ENCODE measurements around the gene RASA3.

The RASA3 gene

DNA sequence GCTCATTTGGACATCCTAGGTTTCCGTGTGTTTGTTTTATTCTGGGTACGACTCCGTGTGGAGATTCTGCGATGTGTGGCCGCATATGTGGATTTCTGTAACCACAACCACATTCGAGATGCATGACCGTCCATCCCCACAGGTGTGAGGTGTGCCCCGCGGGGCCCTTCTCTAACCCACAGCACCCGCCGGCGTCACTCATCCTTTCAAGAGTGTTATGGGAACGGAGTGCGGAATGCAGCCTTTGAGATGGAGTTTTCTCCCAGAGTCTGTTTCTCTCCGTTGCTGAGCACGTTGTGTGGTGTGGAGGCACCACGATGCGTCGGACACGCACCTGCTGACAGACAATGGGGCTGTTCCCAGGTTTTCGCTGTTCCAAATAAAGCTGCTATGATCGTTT, 198.5 kb downstream of the RASA3 start:
- Histone ChIP-seq H3F3A (ENCODE audit: insufficient read depth, low read length) (peaks cover 2% of the 10 kb centered on the region; the same call in 1 of the 2 replicates), H3K27ac (ENCODE audit: low read length) (no peak overlapping the region), H3K36me3 (replicated peaks; ENCODE audit: insufficient read depth, low read length) (no peaks in the 10 kb centered on the region), H2AFZ (ENCODE audit: low read length) (no peak overlapping the region), H3K27me3 (replicated peaks; ENCODE audit: insufficient read depth, low read length) (no peaks in the 10 kb centered on the region), H3K79me2 (ENCODE audit: low read length) (no peaks in the 10 kb centered on the region), H3K9me2 (replicated peaks; ENCODE audit: insufficient read depth, low read length) (no peaks in the 10 kb centered on the region), H4K20me1 (ENCODE audit: insufficient read depth, low read length) (no peaks in the 10 kb centered on the region), H3K4me1 (ENCODE audit: low read length) (peaks cover 10% of the 10 kb centered on the region), H3K9me3 (replicated peaks; ENCODE audit: insufficient read depth, low read length) (no peaks in the 10 kb centered on the region), H3K4me2 (ENCODE audit: low read depth, low read length) (no peak overlapping the region), H3K4me3 (ENCODE audit: low read length) (no peak overlapping the region), H3K9ac (ENCODE audit: low read length) (no peak overlapping the region)
- no peak for TF ChIP-seq EZH2phosphoT487 (IDR thresholded peaks at IDR 0.05; ENCODE audit: low read length)
- no peak for TF ChIP-seq EZH2 (optimal IDR thresholded peaks at IDR 0.05; ENCODE audit: low read depth, low read length)
- TF ChIP-seq, protein P1, sequence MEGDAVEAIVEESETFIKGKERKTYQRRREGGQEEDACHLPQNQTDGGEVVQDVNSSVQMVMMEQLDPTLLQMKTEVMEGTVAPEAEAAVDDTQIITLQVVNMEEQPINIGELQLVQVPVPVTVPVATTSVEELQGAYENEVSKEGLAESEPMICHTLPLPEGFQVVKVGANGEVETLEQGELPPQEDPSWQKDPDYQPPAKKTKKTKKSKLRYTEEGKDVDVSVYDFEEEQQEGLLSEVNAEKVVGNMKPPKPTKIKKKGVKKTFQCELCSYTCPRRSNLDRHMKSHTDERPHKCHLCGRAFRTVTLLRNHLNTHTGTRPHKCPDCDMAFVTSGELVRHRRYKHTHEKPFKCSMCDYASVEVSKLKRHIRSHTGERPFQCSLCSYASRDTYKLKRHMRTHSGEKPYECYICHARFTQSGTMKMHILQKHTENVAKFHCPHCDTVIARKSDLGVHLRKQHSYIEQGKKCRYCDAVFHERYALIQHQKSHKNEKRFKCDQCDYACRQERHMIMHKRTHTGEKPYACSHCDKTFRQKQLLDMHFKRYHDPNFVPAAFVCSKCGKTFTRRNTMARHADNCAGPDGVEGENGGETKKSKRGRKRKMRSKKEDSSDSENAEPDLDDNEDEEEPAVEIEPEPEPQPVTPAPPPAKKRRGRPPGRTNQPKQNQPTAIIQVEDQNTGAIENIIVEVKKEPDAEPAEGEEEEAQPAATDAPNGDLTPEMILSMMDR (IDR thresholded peaks at IDR 0.05; ENCODE audit: low read length): no peak
- DNase-seq: no peak

DNA sequence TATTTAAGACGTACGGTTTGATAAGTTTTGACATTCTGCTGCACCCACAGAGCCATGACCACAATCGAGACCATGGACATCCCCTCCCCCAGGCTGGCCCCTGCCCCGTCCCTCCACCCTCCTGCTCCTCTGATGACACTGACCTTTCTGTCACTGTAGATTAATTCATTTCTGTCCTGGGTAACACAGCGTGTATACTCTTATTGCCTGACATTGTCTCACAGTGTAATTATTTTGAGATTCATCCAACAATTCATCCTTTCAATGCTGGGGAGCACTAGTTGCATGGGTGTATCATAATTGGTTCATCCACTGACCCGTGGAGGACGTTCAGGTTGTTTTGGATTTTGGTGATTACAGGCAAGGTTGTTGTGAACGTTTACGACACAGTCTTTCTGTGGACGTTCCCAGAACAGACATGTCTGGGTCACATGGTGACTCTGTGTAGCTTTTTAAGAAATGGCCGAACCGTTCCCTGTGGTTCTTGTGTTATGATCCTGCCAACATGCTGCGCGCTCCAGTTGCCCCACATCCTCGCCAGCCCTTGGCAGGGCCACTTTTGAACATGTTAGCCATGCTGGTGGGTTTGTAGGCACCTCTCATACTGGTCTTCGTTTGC, 200.5 kb downstream of the RASA3 start:
- Histone ChIP-seq H2AFZ (ENCODE audit: low read length) (no peak overlapping the region), H3K27me3 (replicated peaks; ENCODE audit: insufficient read depth, low read length) (no peaks in the 10 kb centered on the region), H3K4me2 (ENCODE audit: low read depth, low read length) (peak overlapping the region; percentile 56; the same call in 1 of the 2 replicates), H3K9me3 (replicated peaks; ENCODE audit: insufficient read depth, low read length) (no peaks in the 10 kb centered on the region), H3K4me3 (ENCODE audit: low read length) (no peak overlapping the region), H3K9ac (ENCODE audit: low read length) (no peak overlapping the region), H3K27ac (ENCODE audit: low read length) (no peak overlapping the region), H3K9me2 (replicated peaks; ENCODE audit: insufficient read depth, low read length) (no peaks in the 10 kb centered on the region), H3K79me2 (ENCODE audit: low read length) (no peaks in the 10 kb centered on the region), H3F3A (ENCODE audit: insufficient read depth, low read length) (peaks cover 2% of the 10 kb centered on the region; the same call in 1 of the 2 replicates), H3K36me3 (replicated peaks; ENCODE audit: insufficient read depth, low read length) (no peaks in the 10 kb centered on the region), H4K20me1 (ENCODE audit: insufficient read depth, low read length) (no peaks in the 10 kb centered on the region), H3K4me1 (ENCODE audit: low read length) (peaks cover 10% of the 10 kb centered on the region)
- no peak for DNase-seq
- TF ChIP-seq EZH2phosphoT487 (IDR thresholded peaks at IDR 0.05; ENCODE audit: low read length): no peak
- TF ChIP-seq EZH2 (optimal IDR thresholded peaks at IDR 0.05; ENCODE audit: low read depth, low read length): no peak
- TF ChIP-seq, protein P1 (IDR thresholded peaks at IDR 0.05; ENCODE audit: low read length): no peak

DNA sequence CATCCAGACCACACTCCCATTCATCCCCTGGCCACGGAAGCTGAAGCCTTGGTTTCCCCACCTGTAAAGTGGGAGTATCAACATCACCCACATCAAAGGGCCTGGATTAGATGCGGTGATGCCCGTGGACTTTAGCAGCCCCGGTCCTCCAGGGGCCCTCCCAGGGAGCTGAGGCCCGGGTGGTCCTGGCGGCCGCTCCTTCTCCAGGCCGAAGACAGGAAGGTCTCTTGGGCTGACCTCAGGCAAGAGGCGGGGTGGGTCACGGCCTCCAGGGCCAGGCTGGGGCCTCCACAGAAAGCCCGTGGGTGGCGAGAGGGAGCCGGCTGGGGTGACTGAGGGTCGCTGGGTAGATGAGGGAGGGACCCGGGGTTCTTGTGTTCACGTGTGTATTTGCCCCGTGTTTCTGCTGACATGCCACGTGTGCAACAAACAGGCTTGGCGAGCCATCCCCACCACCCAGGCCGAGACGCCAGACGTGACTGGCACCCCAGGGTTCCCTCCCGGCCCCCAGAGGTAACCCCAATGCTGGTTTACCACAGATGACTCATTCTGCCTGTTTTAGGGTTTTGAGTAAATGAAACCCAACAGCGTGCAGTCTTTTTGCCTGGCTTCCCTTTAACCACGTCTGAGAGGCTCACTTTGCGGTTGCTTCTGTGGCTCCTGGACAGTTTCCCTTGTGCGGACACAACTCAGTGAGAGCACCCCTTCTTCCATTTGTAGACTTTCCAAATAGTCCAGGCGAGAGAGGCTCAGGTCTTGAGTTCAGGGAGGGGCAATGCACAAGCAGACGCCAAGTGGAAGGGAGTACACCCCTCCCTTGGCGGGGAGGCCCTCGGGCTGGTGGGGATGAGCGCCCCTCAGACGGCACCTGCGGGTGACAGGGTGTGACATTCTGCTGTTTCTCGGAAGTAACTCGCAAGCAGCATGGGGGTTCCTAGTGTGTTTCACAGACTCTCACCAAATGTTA, 201.5 kb downstream of the RASA3 start:
- peaks cover 10% of the 10 kb centered on the region for H3K4me1 ChIP-seq (ENCODE audit: low read length)
- peak; percentile 78 for DNase-seq
- peaks cover 2% of the 10 kb centered on the region; the same call in 1 of the 2 replicates for H3F3A ChIP-seq (ENCODE audit: insufficient read depth, low read length)
- H3K9ac ChIP-seq (ENCODE audit: low read length): no peak overlapping the region
- H3K27ac ChIP-seq (ENCODE audit: low read length): peak overlapping the region; percentile 14; the same call in 1 of the 2 replicates
- peak overlapping the region; percentile 56; the same call in 1 of the 2 replicates for H3K4me2 ChIP-seq (ENCODE audit: low read depth, low read length)
- no peaks in the 10 kb centered on the region for H3K27me3 ChIP-seq (replicated peaks; ENCODE audit: insufficient read depth, low read length)
- no peak overlapping the region for H2AFZ ChIP-seq (ENCODE audit: low read length)
- no peaks in the 10 kb centered on the region for H3K9me3 ChIP-seq (replicated peaks; ENCODE audit: insufficient read depth, low read length)
- H4K20me1 ChIP-seq (ENCODE audit: insufficient read depth, low read length): no peaks in the 10 kb centered on the region
- TF ChIP-seq EZH2 (optimal IDR thresholded peaks at IDR 0.05; ENCODE audit: low read depth, low read length) (no peak), EZH2phosphoT487 (IDR thresholded peaks at IDR 0.05; ENCODE audit: low read length) (no peak)
- TF ChIP-seq, protein P1 (IDR thresholded peaks at IDR 0.05; ENCODE audit: low read length): no peak
- no peaks in the 10 kb centered on the region for H3K9me2 ChIP-seq (replicated peaks; ENCODE audit: insufficient read depth, low read length)
- H3K4me3 ChIP-seq (ENCODE audit: low read length): no peak overlapping the region; the same call in 1 of the 2 replicates
- no peaks in the 10 kb centered on the region for H3K36me3 ChIP-seq (replicated peaks; ENCODE audit: insufficient read depth, low read length)
- no peaks in the 10 kb centered on the region for H3K79me2 ChIP-seq (ENCODE audit: low read length)

Data from MM.1S (cell line).